CD4-positive, alpha-beta memory T cell (primary cell): ENCODE data around the gene TNRC6C. TPM values are rescaled to one million over a fixed set of nuclear protein-coding genes. Genes with fewer than 3 reads are reported as not detected.
A peak's percentile ranks its signal among the peaks of the same experiment; 100 is the strongest.

Source experiments
- CTCF ChIA-PET: fragments of 350-600 bp; sonication (Branson Sonifier 250); formaldehyde crosslinking; loops from one replicate; lab custom pipeline; 2021; ENCODE audit warnings: inconsistent platforms; ENCODE audit not compliant: partially characterized antibody; lab: Charles Lee
- POLR2A ChIA-PET: fragments of 350-600 bp; sonication (Branson Sonifier 250); formaldehyde crosslinking; loops from one replicate; lab custom pipeline; 2021; ENCODE audit not compliant: partially characterized antibody; lab: Charles Lee
- DNase-seq, 5 donors: peaks; one replicate each; pipeline versions ENCODE4 v3.0.0 to v3.0.0-alpha.2; 2020 to 2022; ENCODE audit warnings: mixed read lengths in 1 of 5
- H3K27ac ChIP-seq: one replicate; pipeline ENCODE4 v1.7.0; 2013; ENCODE audit warnings: low read depth, low read length
- H3K27me3 ChIP-seq: 2 replicates; pipeline ENCODE4 v1.7.0; 2013; ENCODE audit warnings: mild to moderate bottlenecking, low read length, moderate library complexity; ENCODE audit not compliant: insufficient read depth
- H3K36me3 ChIP-seq: 2 replicates; pipeline ENCODE4 v1.7.0; 2013; ENCODE audit warnings: mild to moderate bottlenecking, low read length, moderate library complexity; ENCODE audit not compliant: insufficient read depth
- H3K4me1 ChIP-seq: 2 replicates; pipeline ENCODE4 v1.7.0; 2013; ENCODE audit warnings: mild to moderate bottlenecking, low read length, moderate library complexity; ENCODE audit not compliant: insufficient read depth
- H3K4me3 ChIP-seq, 2 donors: one replicate each; pipeline ENCODE4 v1.7.0; 2013; ENCODE audit warnings: low read length in 2 of 2, mild to moderate bottlenecking in 1 of 2
- H3K9me3 ChIP-seq, 2 donors: one replicate each; pipeline ENCODE4 v1.7.0; 2013; ENCODE audit warnings: low read length in 2 of 2, control low read depth in 1 of 2; ENCODE audit not compliant: control insufficient read depth in 1 of 2
- H3K27ac Mint-ChIP-seq, 7 donors: one replicate each; pipeline ENCODE4 v1.8.0; 2020 to 2021; ENCODE audit warnings: mixed read lengths in 7 of 7, mild to moderate bottlenecking in 6 of 7, inconsistent platforms in 3 of 7, moderate library complexity in 3 of 7
- H3K27me3 Mint-ChIP-seq, 2 donors: one replicate each; pipeline ENCODE4 v1.8.0; 2020 to 2021; ENCODE audit warnings: mixed read lengths in 2 of 2
- H3K36me3 Mint-ChIP-seq, 2 donors: one replicate each; pipeline ENCODE4 v1.8.0; 2020 to 2021; ENCODE audit warnings: mixed read lengths in 2 of 2, inconsistent platforms in 1 of 2, mild to moderate bottlenecking in 1 of 2
- H3K4me1 Mint-ChIP-seq, 4 donors: one replicate each; pipeline ENCODE4 v1.8.0; 2020 to 2021; ENCODE audit warnings: mixed read lengths in 4 of 4, mild to moderate bottlenecking in 1 of 4
- H3K4me3 Mint-ChIP-seq, 8 donors: one replicate each; pipeline ENCODE4 v1.8.0; 2020 to 2021; ENCODE audit warnings: mixed read lengths in 8 of 8, mild to moderate bottlenecking in 7 of 8, moderate library complexity in 6 of 8, inconsistent platforms in 3 of 8
- H3K9me3 Mint-ChIP-seq, 8 donors: one replicate each; pipeline ENCODE4 v1.8.0; 2020 to 2021; ENCODE audit warnings: mixed read lengths in 8 of 8, mild to moderate bottlenecking in 5 of 8, inconsistent platforms in 3 of 8, moderate library complexity in 1 of 8
- intact Hi-C: fragments of 100-400 bp; cut with micrococcal nuclease; formaldehyde crosslinking; loops from one replicate; pipeline ENCODE4 v1.15.1; 2023
- polyA plus RNA-seq, 2 donors: library from polyadenylated mRNA; unstranded; fragments of 300-500 nt; fragmentation: Illumina TruSeq; gene quantifications; one replicate each; pipeline ENCODE4 v1.2.3, GENCODE V29; 2021
- total RNA-seq, 2 experiments: library from RNA; stranded (reverse); gene quantifications; one replicate each; pipeline ENCODE4 v1.2.3, GENCODE V29; 2021

TNRC6C gene
- total and polyA plus RNA-seq, 4 experiments from 2014 or later = 1.3 to 112 (median 57.0) TPM

GRCh38 chr17:77957235-77957856, 1.2 kb upstream of the TNRC6C start:
- Mint-ChIP-seq H3K27me3 (peaks cover 0 to 6% of the 10 kb centered on the region in 2 donors), H3K36me3 (peaks cover 0 to 22% of the 10 kb centered on the region in 2 donors), H3K4me3 (peak overlapping the region; percentile 92 to 100 (median 97)), H3K4me1 (peaks cover 22 to 43% (median 34%) of the 10 kb centered on the region in 4 donors), H3K27ac (peak overlapping the region; percentile 88 to 97 (median 95)), H3K9me3 (peaks cover 0 to 3% (median 0%) of the 10 kb centered on the region in 8 donors)
- DNase-seq = peak in 1 of 5 donors; percentile 60
- intact Hi-C loops = loop anchor here (5.0 kb wide), 1 partner anchor 1220 kb away; the partner anchor contains the start of genes MFSD11 and SRSF2
- H3K4me3 ChIP-seq = peak overlapping the region; percentile 80 to 92
- CTCF ChIA-PET = interaction anchor here (1.0 to 3.5 kb wide), 9 partner anchors 55 to 791 kb away, joined by 3 to 18 read pairs (median 4); no protein-coding TSS in a partner anchor
- peaks cover 35% of the 10 kb centered on the region for H3K4me1 ChIP-seq
- H3K36me3 ChIP-seq = no peaks in the 10 kb centered on the region
- no peaks in the 10 kb centered on the region for H3K27me3 ChIP-seq
- POLR2A ChIA-PET = interaction anchor here (0.6 to 4.3 kb wide), 57 partner anchors 9 to 626 kb away, joined by 3 to 116 read pairs (median 12); partner anchors contain the start of gene TMC8
- peak overlapping the region; percentile 68 for H3K27ac ChIP-seq
- no peaks in the 10 kb centered on the region for H3K9me3 ChIP-seq

DNA sequence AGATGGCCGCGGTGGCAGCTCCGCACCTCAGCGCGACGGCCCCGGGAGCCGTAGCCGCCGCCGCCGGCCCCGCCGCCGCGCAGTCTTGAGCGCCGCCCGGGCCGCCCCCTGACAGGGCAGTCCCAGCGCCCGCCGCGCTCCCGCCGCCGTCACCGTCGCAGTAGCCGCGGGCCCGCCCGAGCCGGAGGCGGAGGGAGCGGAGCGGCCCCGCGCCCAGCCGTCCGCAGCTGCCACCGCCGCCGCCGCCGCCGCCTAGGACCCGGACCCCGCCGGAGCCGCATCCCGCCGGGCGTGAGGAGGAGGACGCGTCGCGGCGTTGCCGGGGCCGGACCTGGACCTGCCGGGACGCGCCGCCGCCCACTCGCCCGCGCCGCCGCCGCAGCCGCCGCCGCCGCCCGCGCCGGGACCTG, 218 bp downstream of the TNRC6C start:
- no peaks in the 10 kb centered on the region for H3K9me3 ChIP-seq
- Mint-ChIP-seq H3K36me3 (peaks cover 0 to 22% of the 10 kb centered on the region in 2 donors), H3K27ac (peak overlapping the region in 4 of 7 donors; percentile 31 to 94 (median 84)), H3K27me3 (no peaks in the 10 kb centered on the region), H3K4me3 (peak overlapping the region in 5 of 8 donors; percentile 79 to 96 (median 95)), H3K9me3 (peaks cover 0 to 3% (median 0%) of the 10 kb centered on the region in 8 donors), H3K4me1 (peaks cover 30 to 57% (median 44%) of the 10 kb centered on the region in 4 donors)
- H3K4me3 ChIP-seq = no peak overlapping the region
- H3K27ac ChIP-seq = no peak overlapping the region
- peak in 1 of 5 donors; percentile 39 for DNase-seq
- CTCF ChIA-PET = interaction anchor here (0.6 to 3.5 kb wide), 18 partner anchors 10 to 626 kb away, joined by 3 to 18 read pairs (median 4); no protein-coding TSS in a partner anchor
- POLR2A ChIA-PET = interaction anchor here (0.6 to 4.3 kb wide), 130 partner anchors 7 to 1232 kb away, joined by 3 to 116 read pairs (median 5); partner anchors contain the start of genes JMJD6, METTL23, SEC14L1 and TMC8
- H3K4me1 ChIP-seq = peaks cover 49% of the 10 kb centered on the region
- no peaks in the 10 kb centered on the region for H3K36me3 ChIP-seq
- no peaks in the 10 kb centered on the region for H3K27me3 ChIP-seq
- intact Hi-C loops = loop anchor here (1.0 to 5.0 kb wide), 8 partner anchors 70 to 1221 kb away; partner anchors contain the start of genes MFSD11 and SRSF2

GRCh38 chr17:77959126-77959925, 823 bp downstream of the TNRC6C start:
- H3K36me3 Mint-ChIP-seq = peaks cover 0 to 22% of the 10 kb centered on the region in 2 donors
- peak overlapping the region; percentile 91 to 99 (median 95) for H3K4me3 Mint-ChIP-seq
- Histone ChIP-seq H3K4me1 (peaks cover 55% of the 10 kb centered on the region), H3K27ac (peak overlapping the region; percentile 57), H3K27me3 (no peaks in the 10 kb centered on the region), H3K36me3 (no peaks in the 10 kb centered on the region), H3K9me3 (no peaks in the 10 kb centered on the region), H3K4me3 (peak overlapping the region; percentile 73 to 83)
- peaks cover 35 to 63% (median 50%) of the 10 kb centered on the region in 4 donors for H3K4me1 Mint-ChIP-seq
- ChIA-PET POLR2A (interaction anchor here (0.6 to 4.3 kb wide), 46 partner anchors 11 to 1232 kb away, joined by 3 to 116 read pairs (median 10); partner anchors contain the start of genes JMJD6, METTL23 and TMC8), CTCF (interaction anchor here (1.2 to 3.5 kb wide), 4 partner anchors 11 to 187 kb away, joined by 3 to 18 read pairs (median 6); no protein-coding TSS in a partner anchor)
- H3K27me3 Mint-ChIP-seq = no peaks in the 10 kb centered on the region
- H3K9me3 Mint-ChIP-seq = peaks cover 0 to 3% (median 0%) of the 10 kb centered on the region in 8 donors
- H3K27ac Mint-ChIP-seq = peak overlapping the region; percentile 89 to 97 (median 94)
- DNase-seq = peak; percentile 48 to 54 (median 49)
- intact Hi-C loops = loop anchor here (2.0 to 5.0 kb wide), 4 partner anchors 117 to 1222 kb away; partner anchors contain the start of genes MFSD11 and SRSF2

DNA sequence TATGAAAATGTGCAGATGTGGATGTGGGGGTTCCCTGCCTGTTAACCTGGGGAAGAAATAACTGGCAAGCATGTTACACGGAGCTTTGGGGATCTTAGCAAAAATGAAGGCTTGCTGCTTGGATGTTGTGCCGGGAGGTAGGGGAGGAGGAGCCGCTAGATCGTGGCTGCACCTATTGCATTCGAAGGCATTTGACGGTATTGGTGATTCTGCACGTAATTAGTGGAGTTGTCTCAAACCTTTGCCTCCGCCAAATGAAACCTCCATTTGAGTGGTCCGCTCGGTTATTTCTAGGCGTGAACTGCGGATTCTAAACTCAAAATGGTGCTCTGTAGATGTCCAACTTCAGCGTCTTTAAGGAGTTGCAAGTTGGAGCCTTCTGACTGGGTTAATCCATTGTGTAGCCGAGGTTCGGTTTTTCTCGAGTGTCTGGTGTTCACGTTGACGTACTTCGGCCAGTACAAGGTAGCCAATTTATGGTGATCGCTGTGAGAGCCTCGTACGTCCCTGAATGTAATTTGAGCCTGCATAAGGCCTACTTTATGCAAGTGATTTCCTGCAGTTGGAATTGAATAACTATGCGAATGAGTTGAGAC, 1.5 kb downstream of the TNRC6C start:
- Histone ChIP-seq H3K9me3 (no peaks in the 10 kb centered on the region), H3K4me3 (peak overlapping the region; percentile 73 to 83), H3K4me1 (peaks cover 62% of the 10 kb centered on the region), H3K27ac (peak overlapping the region; percentile 57), H3K36me3 (no peaks in the 10 kb centered on the region), H3K27me3 (no peaks in the 10 kb centered on the region)
- Mint-ChIP-seq H3K4me3 (peak overlapping the region; percentile 91 to 99 (median 95)), H3K9me3 (peaks cover 0 to 3% (median 0%) of the 10 kb centered on the region in 8 donors), H3K27ac (peak overlapping the region; percentile 89 to 97 (median 94)), H3K27me3 (no peaks in the 10 kb centered on the region), H3K36me3 (peaks cover 0 to 22% of the 10 kb centered on the region in 2 donors), H3K4me1 (peaks cover 40 to 70% (median 57%) of the 10 kb centered on the region in 4 donors)
- POLR2A ChIA-PET = interaction anchor here (0.6 to 4.3 kb wide), 9 partner anchors 10 to 820 kb away, joined by 3 to 116 read pairs (median 7); partner anchors contain the start of gene TMC8
- DNase-seq = peak; percentile 43 to 66 (median 52)
- CTCF ChIA-PET = interaction anchor here (1.2 to 3.5 kb wide), 4 partner anchors 10 to 187 kb away, joined by 3 to 18 read pairs (median 6); no protein-coding TSS in a partner anchor
- intact Hi-C loops = loop anchor here (2.0 to 5.0 kb wide), 5 partner anchors 52 to 1223 kb away; partner anchors contain the start of genes MFSD11 and SRSF2

- DNase-seq = no peak
- POLR2A ChIA-PET = interaction anchor here (2.4 kb wide), 1 partner anchor 178 kb away, joined by 12 read pairs; no protein-coding TSS in a partner anchor
- Histone ChIP-seq H3K9me3 (no peaks in the 10 kb centered on the region), H3K36me3 (no peaks in the 10 kb centered on the region), H3K27me3 (no peaks in the 10 kb centered on the region), H3K4me1 (peaks cover 78% of the 10 kb centered on the region), H3K4me3 (no peak overlapping the region), H3K27ac (no peak overlapping the region)
- H3K27ac Mint-ChIP-seq = peak overlapping the region in 3 of 7 donors; percentile 3 to 61 (median 55)
- CTCF ChIA-PET = interaction anchor here (0.9 to 2.8 kb wide), 3 partner anchors 9 to 178 kb away, joined by 3 to 19 read pairs (median 3); no protein-coding TSS in a partner anchor
- H3K36me3 Mint-ChIP-seq = peaks cover 0 to 23% of the 10 kb centered on the region in 2 donors
- intact Hi-C loops = loop anchor here (5.0 kb wide), 1 partner anchor 51 kb away; no protein-coding TSS in a partner anchor
- H3K27me3 Mint-ChIP-seq = no peaks in the 10 kb centered on the region
- peak overlapping the region in 7 of 8 donors; percentile 33 to 74 (median 53) for H3K4me3 Mint-ChIP-seq
- H3K9me3 Mint-ChIP-seq = peaks cover 0 to 3% (median 0%) of the 10 kb centered on the region in 8 donors
- H3K4me1 Mint-ChIP-seq = peaks cover 54 to 84% (median 72%) of the 10 kb centered on the region in 4 donors
Observed at GRCh38 chr17:77961741-77962140, 3.2 kb downstream of the TNRC6C start.

GRCh38 chr17:77962348-77962747, 3.8 kb downstream of the TNRC6C start:
- no peaks in the 10 kb centered on the region for H3K27me3 Mint-ChIP-seq
- Histone ChIP-seq H3K27ac (no peak overlapping the region), H3K36me3 (no peaks in the 10 kb centered on the region), H3K27me3 (no peaks in the 10 kb centered on the region), H3K4me1 (peaks cover 75% of the 10 kb centered on the region), H3K9me3 (no peaks in the 10 kb centered on the region), H3K4me3 (no peak overlapping the region)
- peak overlapping the region; percentile 10 to 74 (median 38) for H3K4me3 Mint-ChIP-seq
- H3K36me3 Mint-ChIP-seq = peaks cover 0 to 21% of the 10 kb centered on the region in 2 donors
- intact Hi-C loops = loop anchor here (5.0 kb wide), 1 partner anchor 50 kb away; no protein-coding TSS in a partner anchor
- H3K27ac Mint-ChIP-seq = peak overlapping the region in 4 of 7 donors; percentile 13 to 63 (median 30)
- no peak for DNase-seq
- peaks cover 54 to 84% (median 71%) of the 10 kb centered on the region in 4 donors for H3K4me1 Mint-ChIP-seq
- ChIA-PET POLR2A (interaction anchor here (0.6 to 1.7 kb wide), 5 partner anchors 51 to 817 kb away, joined by 3 to 8 read pairs (median 6); no protein-coding TSS in a partner anchor), CTCF (interaction anchor here (1.0 to 2.8 kb wide), 5 partner anchors 9 to 419 kb away, joined by 3 to 19 read pairs (median 5); no protein-coding TSS in a partner anchor)
- H3K9me3 Mint-ChIP-seq = peaks cover 0 to 3% (median 0%) of the 10 kb centered on the region in 8 donors
